NCI-H82 treated with DMSO at 0.1 percent for 48 hours (cell line): ENCODE measurements around the gene INPP4B.

Experiments
- DNase-seq: peaks from one replicate; lab custom pipeline; 2025; ENCODE audit not compliant: unreplicated experiment; lab: John Stamatoyannopoulos, UW

Gene INPP4B

DNA sequence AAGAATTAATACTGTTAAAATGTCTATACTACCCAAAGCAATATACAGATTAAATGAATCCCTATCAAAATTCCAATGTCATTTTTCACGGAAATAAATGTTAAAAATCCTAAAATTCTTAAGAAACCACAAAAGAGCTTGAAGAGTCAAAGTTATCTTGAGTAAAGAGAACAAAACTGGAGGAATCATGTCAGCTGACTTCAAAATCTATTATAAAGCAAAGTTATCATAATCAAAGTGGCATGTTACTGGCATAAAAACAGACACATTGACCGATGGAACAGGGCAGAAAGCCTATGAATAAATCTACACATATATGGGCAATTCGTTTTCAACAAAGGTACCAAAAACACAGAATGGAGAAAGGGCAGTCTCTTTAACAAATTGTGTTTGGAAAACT is 579.0 kb downstream of the INPP4B start:
- no peak for DNase-seq

DNA sequence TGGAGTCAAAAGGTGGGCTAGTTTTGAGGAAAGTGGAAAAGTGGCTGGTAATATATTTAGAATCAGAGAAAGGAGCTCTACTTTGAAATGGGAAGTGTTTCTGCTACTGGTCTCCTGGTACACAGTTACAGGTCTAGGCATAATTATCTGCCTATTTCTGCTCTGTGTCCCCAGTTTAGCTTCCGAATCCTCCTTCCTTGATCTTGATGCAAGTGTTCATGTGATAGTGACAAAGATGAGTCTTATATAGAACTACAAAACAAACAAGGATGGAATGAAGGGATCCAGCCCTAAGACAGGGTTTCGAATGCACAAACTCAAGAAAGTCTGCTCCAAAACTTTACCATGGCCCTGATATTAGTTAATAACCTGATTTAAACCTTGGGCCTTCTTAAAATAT is 580.2 kb downstream of the INPP4B start:
- no peak for DNase-seq

DNA sequence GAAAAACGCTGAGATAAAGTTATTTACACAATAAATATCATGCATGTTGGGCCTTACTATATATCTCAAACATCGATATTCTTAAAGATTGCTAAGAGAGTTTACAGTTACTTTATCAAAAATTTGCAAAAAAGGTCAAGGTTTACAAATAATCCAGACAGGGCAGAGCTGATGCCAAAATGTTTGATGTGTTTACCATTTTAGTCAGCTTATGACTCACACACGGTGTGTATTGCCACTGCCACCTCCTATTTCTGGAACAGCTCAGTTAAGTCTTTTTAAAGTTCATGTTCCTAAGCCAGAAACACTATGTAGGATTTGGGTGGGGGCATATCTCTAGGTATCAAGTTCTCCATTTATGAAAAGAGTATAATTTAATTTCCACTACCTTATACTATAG is 580.6 kb downstream of the INPP4B start:
- DNase-seq, result no peak

DNA sequence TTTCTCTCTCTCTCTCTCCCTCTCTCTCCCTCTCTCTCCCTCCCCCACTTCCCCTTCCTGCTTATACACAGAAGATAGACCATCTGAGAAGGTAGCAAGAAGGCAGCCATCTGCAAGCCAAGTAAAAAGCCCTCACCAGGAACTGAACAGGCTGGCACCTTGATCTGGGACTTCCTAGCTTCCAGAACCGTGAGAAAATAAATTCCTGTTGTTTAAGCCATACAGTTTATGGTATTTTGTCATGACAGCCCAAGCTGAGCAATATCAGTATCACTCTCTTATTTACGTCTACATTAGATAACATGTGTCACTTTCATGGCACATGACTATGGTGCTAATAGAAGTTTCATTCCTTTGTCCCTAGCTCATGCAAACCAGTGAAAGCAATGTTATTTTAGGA is 581.1 kb downstream of the INPP4B start:
- DNase-seq, result no peak

DNA sequence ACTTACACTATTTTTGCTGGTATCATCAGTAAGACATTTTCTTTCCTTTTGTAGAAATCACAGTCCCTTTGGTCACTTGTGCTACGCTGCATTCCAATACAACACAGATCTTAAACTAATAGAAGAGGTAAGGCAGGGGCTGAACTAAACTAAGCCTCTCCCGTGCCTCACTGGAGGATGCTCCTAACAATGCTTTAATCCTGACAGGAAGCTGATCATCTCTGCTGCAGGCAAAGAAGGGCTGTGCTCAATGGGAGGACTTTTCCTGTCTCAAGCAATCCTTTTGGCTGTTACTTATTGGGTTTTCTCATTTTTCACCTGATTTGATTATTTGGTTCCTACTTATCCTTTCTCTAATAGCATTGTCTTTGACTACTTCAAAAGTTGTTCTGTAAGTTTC is 583.1 kb downstream of the INPP4B start:
- DNase-seq, result no peak

DNA sequence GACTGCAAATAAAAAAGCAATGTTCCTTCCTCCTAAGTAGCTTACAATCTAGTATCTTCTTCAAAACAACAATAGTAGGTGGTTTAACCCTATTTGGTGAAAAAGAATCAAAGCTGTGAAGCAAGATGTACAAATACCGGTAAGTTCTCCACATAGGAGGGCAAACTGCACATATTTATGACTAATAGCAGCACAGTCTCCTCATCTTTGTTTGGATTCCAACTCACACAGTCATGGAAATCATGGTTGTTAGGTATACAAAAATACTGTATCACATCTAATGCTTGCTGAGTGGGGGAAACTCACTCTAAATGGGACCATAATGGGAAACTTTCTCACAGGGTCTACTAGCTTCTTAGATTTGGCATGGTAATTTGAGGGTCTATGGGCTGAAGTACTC is 597.2 kb downstream of the INPP4B start:
- DNase-seq, result no peak

DNA sequence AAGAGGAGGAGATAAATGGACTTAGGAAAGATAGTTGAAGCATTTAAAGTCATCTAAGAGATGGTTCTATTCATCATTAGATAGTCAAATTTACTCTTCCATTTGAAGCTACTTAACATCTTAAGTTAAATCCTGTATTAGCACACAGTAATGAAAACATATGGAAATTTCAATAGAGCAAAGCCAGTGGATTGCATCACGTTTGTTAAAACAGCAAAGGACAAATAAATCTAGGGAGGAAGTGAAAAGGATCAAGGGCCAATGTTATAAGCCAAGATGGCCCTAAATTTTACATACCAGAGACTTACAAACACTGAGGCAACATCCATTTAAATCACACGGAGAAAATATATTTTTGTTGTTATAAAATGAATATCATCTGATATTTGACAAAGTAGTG is 602.8 kb downstream of the INPP4B start:
- DNase-seq, result no peak

DNA sequence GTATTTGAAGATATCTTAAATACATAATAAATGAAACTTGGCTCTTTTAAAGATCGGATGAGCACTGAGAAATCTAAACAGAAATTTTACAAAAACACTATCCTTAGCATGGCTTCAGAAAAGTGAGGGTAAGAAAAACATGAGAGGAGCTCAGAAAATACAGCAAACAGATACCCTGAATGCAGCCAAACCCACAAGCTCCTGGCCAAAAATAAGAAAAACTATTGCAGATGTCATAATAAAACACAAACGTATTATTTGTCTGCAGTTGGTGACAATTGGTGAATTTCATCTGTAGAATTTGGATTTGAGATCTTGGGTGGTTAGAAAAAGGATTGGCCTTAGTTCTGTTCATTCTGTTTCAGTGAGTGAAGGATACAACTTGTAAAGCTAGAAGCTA is 603.9 kb downstream of the INPP4B start:
- DNase-seq, result no peak

DNA sequence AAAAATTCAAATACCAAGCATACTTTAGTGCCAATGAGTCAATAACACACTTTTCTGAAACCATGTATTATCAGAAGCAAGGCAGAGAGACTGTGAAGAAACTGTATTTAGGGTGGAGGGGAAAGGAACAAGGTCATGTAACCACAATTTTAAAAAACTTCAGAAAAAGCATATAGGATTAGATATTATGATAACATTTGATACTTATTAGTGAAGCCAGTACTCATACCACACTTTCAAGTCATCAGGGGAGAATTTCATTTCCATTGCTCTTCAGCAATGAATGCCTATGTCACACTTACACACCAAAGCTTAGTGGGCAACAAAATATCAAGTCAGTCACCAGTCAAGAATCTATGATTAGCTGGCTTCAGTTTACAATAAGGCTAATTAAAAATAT is 607.5 kb downstream of the INPP4B start:
- no peak for DNase-seq

DNA sequence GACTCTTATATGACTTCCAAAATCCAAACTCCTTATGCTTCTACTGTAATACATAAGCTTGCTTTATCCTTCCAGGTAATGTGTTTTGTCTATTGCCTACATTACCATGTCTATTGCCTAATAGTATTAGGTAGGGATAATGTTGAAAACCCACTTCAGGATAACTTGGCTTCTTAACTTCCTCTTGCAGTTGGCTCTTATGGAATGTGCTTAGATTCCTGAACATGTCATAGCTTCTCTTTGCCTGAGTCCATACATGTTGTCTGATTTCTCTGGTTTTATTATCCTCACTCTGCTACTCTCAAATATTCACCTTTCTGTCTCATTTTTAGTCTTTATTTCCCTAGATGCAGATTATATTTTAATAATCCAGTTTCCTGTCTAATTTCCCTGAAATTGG is 609.8 kb downstream of the INPP4B start:
- DNase-seq, result no peak

DNA sequence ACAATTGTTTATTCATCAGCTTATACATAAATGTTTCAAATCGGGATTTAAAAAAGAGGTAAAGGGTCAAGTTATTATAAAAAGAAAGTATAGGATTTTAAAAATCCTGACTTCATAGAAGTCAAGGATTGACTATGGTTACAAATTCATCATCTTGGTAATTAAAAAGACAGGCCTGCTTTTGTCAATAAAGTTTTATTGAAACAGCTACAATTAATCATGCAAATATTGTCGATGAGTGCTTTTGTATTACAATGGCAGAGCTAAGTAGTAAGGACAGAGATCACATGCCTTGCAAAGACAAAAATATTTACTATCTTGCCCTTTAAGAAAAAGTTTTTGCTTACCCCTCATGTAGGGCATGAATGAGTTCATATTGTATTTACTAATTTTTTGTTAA is 614.3 kb downstream of the INPP4B start:
- DNase-seq, result no peak

DNA sequence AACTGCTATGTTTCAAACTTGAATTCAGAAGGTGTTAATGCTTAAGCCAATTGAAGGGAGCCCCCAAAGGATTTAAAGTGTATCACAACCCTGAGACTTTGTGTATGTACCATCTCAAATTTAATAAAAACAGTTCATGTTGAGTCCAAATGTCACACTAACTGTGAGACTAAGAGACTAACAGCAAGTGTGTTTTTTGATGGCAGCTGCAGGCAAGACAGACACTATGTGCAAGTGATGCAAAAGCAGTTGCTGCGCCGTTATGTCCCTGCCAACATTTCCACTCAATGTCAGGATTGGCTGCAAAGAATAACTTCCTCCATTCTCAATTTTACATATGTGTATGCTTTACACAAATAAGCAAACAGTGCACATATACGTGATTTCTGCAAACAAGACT is 615.1 kb downstream of the INPP4B start:
- no peak for DNase-seq

DNA sequence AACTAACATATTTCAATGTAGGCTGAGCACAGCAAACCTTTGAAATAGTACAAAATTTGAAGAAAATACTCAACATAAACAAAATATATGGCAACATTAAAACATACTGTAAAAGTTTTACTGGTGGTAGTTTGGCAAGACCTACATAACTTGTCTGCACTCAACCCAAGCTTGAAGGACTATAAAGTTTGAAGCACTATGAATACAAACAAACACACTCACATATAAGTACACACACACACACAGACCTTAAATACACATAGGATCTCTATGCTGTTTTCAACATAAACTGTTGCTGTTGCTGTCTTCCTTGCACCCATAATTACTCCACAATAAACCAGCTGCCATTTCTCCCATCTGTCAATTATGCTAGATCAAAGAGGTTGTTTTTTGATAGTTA is 620.1 kb downstream of the INPP4B start:
- DNase-seq, result no peak

DNA sequence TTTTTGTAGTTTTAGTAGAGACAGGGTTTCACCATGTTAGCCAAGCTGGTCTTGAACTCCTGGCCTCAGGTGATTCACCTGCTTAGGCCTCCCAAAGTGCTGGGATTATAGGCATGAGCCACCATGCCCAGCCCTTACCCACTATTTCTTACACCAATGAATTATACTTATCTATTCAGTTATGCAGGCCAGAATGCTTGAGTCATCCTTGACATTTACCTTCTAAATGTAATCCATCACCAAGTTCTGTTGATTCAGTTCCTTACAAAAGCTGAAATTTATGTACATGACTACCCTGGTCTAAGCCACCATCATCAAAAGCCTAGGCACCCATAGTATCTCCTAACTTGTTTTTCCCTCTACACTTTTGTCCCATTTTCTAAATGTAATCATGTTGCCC is 624.0 kb downstream of the INPP4B start:
- no peak for DNase-seq

DNA sequence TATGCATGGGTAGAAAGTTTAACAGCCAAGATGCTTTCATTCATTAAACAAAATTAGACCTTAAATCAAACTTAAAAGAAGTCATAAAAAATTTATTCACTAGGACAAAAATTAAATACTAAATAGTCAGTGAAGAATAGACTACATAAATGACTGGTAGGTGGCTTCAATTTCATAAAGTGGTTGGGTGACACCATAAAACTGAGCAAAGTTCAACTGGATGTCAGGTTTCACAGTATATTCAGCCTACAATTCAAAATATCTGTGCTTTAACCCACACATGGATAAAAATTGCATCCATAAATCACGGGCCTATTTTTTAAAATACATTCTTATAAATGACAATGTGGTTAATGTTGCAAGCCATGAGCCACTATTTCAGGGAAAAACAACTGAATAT is 627.4 kb downstream of the INPP4B start:
- no peak for DNase-seq

DNA sequence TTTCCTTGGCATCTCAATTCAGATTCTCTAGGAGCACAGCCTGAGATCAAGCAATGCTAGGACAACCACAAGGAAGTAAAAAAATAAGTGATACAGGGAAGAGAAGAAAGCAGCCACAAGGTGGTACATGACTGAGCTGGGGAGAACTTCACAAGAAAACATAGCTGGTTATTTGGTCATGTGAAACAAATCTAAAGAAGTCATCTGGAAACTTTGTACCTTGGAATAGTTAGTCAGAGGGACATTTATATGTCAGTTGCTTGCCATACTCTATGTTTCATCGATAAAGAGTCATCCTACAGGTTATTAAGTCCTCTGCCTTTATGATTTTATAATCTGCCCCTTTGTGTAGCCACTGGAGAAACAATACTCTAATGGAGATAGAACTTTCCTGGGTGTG is 634.7 kb downstream of the INPP4B start:
- no peak for DNase-seq

DNA sequence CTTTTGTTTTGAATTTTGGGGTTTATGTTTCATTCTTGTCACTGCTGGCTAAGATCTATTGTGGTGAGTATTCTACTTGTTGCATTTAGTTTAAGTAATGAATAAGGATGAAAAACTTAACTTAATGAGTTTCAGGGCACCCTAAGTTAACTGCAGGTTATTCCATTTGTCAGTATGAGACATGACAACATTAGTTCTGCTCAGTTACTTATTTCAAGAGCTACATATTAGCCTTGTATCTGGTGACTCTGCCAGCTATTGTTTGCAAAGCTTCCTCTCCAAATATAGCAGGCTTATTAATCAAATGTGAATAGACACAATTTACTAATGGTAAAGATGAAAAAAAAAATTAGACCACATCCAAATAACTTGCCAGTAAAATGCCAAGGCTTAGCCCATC is 642.6 kb downstream of the INPP4B start:
- DNase-seq, result no peak

DNA sequence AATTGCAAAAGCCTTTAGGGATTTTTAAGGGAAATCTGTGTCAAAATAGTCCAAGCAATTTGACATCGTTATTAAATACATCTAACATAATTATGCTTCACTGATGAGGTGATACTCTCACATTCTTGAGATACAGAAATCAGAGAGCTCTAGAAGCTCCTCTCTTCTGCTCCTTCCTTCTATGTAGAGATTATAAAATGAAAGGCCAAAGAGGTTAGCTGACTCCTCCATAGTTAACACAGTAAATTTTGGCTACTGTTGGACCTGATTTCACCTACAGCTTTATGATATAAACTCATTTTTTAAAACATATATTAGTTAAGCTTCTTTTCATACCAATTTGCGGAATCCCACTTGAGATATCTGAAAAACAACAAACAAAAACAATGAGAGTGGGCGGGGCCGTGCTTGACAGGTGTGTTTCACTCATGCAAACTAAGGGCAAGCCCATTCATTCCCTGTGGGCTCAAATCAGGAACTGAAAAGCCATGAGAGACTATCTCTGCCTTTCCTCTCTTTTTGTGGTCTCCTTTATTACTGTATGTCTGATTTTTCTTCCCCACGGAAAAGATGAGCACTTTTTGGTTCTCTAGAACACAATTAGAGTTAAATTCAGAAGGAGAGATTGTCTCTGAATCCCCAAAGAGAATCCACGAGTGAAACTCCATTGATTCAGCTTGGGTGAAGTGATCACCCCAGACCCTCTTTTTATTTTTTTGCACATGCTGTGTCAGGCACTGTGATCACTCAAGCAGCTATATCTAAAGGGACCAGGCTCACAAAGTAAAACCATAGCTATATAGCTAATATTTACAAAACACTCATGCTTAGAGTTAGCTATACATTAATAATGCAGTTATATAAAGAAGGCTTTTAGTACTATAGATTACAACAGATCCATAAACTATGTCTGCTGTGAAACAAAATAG is 643.4 kb downstream of the INPP4B start:
- DNase-seq, result no peak

DNA sequence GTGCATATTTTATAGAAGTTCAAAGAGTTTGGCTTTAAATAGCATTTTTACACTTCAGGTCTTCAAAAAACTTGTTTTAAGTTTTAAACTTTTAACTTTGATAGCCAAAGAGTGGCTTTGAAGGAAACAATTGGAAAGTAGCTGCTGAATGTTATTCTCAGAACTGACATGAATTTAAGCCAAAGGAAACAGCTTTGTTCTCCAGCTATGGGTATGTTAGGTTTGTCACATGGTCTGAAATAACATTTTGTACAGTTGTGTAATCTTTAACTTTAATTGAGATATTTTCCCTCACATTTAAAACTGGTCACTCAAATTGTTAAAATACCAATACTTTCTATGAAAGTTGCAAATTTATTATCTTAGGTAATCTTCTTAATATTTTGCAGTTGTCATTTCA is 645.1 kb downstream of the INPP4B start:
- no peak for DNase-seq

DNA sequence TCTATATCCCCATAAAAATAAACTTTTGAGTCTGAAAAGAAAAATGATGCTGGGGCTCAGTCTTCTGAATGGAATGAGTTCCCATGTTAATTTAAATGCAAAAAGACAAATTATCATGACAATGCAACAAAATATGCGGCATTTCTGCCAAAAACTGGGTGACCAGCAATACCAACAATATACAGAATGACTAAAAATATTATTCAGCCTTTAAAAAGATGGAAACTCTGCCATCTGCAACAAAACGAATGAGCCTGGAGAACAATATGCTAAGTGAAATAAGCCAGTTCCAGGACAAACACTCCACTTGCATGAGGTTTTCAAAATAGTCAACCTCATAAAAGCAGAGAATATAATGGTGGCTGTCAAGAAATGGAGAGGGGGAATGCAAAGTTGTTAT is 651.2 kb downstream of the INPP4B start:
- no peak for DNase-seq

DNA sequence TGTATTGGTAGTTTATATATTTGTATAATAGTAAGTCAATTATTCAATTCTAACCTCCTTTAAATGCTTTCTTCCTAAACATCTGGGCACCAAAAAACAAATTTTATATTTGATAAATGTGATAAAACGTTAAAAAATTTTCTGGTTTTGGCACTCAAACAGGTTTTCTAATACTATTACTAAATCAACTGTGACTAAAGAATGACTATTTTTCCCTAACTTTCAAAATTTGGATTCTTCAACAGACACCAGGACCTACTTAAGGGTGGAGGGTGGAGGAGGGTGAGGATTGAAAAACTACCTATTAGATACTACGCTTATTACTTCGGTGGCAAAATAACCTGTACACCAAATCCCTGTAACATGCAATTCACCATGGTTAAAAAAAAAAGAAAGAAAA is 654.2 kb downstream of the INPP4B start:
- DNase-seq, result no peak

DNA sequence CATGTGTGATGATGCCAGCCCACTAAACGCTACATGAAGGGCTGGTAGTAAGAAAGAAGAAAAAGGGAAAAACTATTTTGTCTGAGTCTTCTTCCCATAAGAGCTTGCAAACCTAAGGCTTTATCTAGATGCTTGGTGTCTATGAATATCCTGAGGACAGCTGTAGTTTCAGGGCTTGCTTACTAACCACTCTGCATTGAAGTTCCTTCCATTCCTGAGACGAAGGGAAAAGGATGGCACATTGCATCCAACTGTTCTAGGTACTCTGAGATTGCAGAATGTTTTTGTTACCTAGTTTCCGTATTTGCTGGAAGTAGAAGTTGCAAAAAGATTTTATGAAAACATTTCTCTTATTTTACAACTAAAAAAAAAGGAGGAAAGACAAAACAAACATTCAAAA is 665.1 kb downstream of the INPP4B start:
- no peak for DNase-seq

DNA sequence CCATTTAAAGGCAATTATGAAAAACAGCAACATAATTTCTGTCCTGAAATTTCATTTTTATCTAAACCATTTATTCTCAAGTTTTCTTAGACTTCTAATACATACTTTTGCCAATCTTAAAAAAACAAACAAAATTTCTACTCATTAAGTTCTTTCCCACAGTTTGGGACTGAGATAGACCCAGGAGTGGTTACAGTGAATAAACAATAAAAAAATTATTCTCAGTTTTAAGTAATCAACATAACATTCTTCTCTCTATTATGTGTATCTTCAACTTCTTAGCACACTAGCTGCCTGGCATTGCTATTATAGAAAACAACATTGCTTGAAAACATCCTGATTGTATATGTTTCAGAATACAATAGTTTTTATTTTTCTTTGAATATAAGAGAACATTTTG is 676.9 kb downstream of the INPP4B start:
- no peak for DNase-seq
